ENCODE data around the gene TMIGD2. TPM values are rescaled to one million over a fixed set of nuclear protein-coding genes. Genes with fewer than 3 reads are reported as not detected.

Gene TMIGD2
- total and polyA plus RNA-seq, 2 donors (not counting 1 experiment from before 2014, with no cell fraction given): not detected

DNA sequence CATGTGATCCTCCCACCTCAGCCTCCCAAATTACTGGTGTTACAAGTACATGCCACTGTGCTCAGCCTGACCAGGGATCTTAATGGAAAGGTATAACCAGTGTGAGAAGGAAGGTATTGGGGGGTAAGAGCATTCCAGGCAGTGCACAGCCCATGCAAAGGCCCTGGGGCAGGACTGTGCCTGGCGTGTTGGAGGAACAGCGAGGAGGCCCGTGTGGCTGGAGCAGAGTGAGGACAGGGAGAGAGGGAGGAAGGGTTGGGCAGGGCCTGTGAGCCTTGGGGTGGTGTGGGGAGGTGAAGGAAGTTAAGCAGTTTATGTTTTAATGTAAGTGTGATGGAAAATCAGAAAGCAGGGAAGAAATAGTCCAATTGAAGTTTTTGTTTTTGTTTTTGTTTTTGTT, 1.6 kb downstream of the TMIGD2 start:
- Histone ChIP-seq H3K9ac (ENCODE audit: insufficient read depth, low read length) (no peak overlapping the region), H3K9me3 (ENCODE audit: control insufficient read depth, insufficient read depth, low read depth, low read length) (no peaks in the 10 kb centered on the region)

DNA sequence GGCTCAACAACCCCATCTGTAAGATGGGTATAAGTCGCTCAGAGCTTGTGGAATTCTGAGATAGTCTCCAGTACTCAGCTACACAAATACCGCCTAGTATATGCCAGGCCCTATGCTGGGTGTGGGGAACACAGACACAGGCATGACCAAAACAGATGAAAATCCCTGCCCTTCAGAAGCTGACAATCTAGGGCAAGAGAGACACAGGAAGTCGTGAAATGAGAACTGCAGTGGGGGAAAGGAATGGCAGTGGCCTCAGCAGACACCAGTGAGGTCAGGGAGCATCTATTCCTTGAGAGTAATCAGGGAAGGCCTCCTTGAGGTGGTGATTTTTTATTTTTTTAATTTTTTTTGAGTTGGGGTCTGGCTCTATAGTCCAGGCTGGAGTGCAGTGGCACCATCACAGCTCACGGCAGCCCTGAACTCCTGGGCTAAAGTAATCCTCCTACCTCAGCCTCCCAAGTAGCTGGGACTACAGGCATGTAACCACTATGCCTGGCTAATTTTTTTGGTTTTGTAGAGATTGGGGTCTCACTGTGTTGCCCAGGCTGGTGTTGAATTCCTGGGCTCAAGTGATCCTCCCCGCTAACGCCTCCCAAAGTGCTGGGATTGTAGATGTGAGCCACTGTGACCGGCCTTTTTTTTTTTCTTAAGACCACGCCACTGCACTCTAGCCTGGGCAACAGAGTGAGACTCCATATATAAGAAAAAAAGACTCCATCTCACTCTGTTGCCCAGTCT, 3.2 kb downstream of the TMIGD2 start:
- Histone ChIP-seq H3K9ac (ENCODE audit: insufficient read depth, low read length) (no peak overlapping the region), H3K4me3 (replicated peaks in 1 of 4; ENCODE audit: control extremely low read depth in 1 of 4, insufficient read depth in 1 of 4, low read depth in 3 of 4, low read length in 4 of 4) (no peak overlapping the region), H3K27me3 (ENCODE audit: control insufficient read depth, insufficient read depth, low read length) (peaks cover 3% of the 10 kb centered on the region), H4K20me1 (ENCODE audit: control insufficient read depth, extremely low read depth, insufficient read depth, low read length) (no peaks in the 10 kb centered on the region), H3K4me1 (ENCODE audit: control insufficient read depth, extremely low read depth, insufficient read depth, low read length) (no peaks in the 10 kb centered on the region), H3K27ac (ENCODE audit: insufficient read depth, low read length) (no peak overlapping the region), H3K9me3 (ENCODE audit: control insufficient read depth, insufficient read depth, low read depth, low read length) (no peaks in the 10 kb centered on the region), H2AFZ (ENCODE audit: low read length) (no peak overlapping the region), H3K4me2 (ENCODE audit: extremely low read depth, insufficient read depth, low read length) (no peak overlapping the region), H3K36me3 (ENCODE audit: control insufficient read depth, insufficient read depth, low read length) (no peaks in the 10 kb centered on the region), H3K79me2 (ENCODE audit: control insufficient read depth, insufficient read depth, low read length) (no peaks in the 10 kb centered on the region)
- no peak for DNase-seq (ENCODE audit: low read depth in 2 of 2)
- no peak for TF ChIP-seq EZH2 (IDR thresholded peaks at IDR 0.05; ENCODE audit: low read length, missing control alignments)
- TF ChIP-seq, protein P1, sequence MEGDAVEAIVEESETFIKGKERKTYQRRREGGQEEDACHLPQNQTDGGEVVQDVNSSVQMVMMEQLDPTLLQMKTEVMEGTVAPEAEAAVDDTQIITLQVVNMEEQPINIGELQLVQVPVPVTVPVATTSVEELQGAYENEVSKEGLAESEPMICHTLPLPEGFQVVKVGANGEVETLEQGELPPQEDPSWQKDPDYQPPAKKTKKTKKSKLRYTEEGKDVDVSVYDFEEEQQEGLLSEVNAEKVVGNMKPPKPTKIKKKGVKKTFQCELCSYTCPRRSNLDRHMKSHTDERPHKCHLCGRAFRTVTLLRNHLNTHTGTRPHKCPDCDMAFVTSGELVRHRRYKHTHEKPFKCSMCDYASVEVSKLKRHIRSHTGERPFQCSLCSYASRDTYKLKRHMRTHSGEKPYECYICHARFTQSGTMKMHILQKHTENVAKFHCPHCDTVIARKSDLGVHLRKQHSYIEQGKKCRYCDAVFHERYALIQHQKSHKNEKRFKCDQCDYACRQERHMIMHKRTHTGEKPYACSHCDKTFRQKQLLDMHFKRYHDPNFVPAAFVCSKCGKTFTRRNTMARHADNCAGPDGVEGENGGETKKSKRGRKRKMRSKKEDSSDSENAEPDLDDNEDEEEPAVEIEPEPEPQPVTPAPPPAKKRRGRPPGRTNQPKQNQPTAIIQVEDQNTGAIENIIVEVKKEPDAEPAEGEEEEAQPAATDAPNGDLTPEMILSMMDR (conservative IDR thresholded peaks at IDR 0.05 in 1 of 2, IDR thresholded peaks at IDR 0.05 in 1 of 2; ENCODE audit: low read depth in 1 of 2, low read length in 2 of 2): no peak

More for the DNA sequence above, 1.6 kb downstream of the TMIGD2 start:
- no peak overlapping the region for H3K4me3 ChIP-seq (replicated peaks in 1 of 4; ENCODE audit: control extremely low read depth in 1 of 4, insufficient read depth in 1 of 4, low read depth in 3 of 4, low read length in 4 of 4)
- no peaks in the 10 kb centered on the region for H3K79me2 ChIP-seq (ENCODE audit: control insufficient read depth, insufficient read depth, low read length)
- TF ChIP-seq, protein P1 (conservative IDR thresholded peaks at IDR 0.05 in 1 of 2, IDR thresholded peaks at IDR 0.05 in 1 of 2; ENCODE audit: low read depth in 1 of 2, low read length in 2 of 2): no peak
- TF ChIP-seq EZH2 (IDR thresholded peaks at IDR 0.05; ENCODE audit: low read length, missing control alignments): no peak
- no peak overlapping the region for H3K4me2 ChIP-seq (ENCODE audit: extremely low read depth, insufficient read depth, low read length)
- DNase-seq (ENCODE audit: low read depth in 2 of 2): no peak
- no peak overlapping the region for H3K27ac ChIP-seq (ENCODE audit: insufficient read depth, low read length)
- no peak overlapping the region for H2AFZ ChIP-seq (ENCODE audit: low read length)
- H4K20me1 ChIP-seq (ENCODE audit: control insufficient read depth, extremely low read depth, insufficient read depth, low read length): no peaks in the 10 kb centered on the region
- H3K36me3 ChIP-seq (ENCODE audit: control insufficient read depth, insufficient read depth, low read length): no peaks in the 10 kb centered on the region
- H3K27me3 ChIP-seq (ENCODE audit: control insufficient read depth, insufficient read depth, low read length): no peaks in the 10 kb centered on the region
- H3K4me1 ChIP-seq (ENCODE audit: control insufficient read depth, extremely low read depth, insufficient read depth, low read length): no peaks in the 10 kb centered on the region

DNA sequence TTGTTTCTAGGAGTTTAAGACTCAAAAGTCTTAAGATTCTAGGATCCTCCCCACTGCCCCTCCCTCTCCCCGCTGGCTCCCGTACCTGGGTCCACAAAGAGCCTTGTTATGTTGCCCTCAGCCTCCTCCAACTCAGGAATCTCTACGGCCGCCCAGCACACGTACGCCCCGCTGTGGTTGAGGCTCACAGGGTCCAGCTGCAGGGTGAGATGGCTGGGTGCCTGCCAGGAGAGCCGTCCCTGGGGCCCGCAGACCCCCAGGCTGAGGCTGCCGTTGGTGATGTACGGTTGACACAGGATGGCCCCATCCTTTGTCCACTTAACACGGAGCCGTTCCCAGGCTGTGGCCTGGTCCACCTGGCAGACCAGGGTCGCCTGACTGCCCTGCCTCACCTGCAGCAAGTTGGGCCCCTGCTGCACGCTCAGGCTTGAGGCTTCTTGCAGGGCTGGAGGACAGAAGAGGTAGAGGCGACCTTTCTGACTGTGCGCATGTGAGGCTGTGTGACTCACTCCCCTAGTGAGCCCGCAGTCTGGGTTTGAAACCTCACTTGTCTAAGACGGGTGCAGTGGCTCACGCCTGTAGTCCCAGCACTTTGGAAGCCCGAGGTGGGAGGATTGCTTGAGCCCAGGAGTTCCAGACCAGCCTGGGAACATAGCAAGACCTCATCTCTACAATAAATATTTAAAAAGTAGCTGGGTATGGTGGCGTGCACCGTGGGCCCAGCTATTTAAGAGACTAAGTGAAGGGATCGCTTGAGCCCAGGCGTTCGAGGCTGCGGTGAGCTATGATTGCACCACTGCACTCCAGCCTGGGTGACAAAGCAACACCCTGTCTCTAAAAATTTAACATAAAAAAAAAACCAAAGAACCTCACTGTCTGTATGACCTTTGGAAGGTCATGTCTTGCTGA, 4.0 kb downstream of the TMIGD2 start:
- Histone ChIP-seq H3K36me3 (ENCODE audit: control insufficient read depth, insufficient read depth, low read length) (no peaks in the 10 kb centered on the region), H2AFZ (ENCODE audit: low read length) (no peak overlapping the region)
- peak in 1 of 2 donors; percentile 31 for DNase-seq (ENCODE audit: low read depth in 2 of 2)

More for the DNA sequence above, 4.0 kb downstream of the TMIGD2 start:
- Histone ChIP-seq H3K27ac (ENCODE audit: insufficient read depth, low read length) (no peak overlapping the region), H3K79me2 (ENCODE audit: control insufficient read depth, insufficient read depth, low read length) (no peaks in the 10 kb centered on the region), H3K4me1 (ENCODE audit: control insufficient read depth, extremely low read depth, insufficient read depth, low read length) (no peaks in the 10 kb centered on the region), H4K20me1 (ENCODE audit: control insufficient read depth, extremely low read depth, insufficient read depth, low read length) (no peaks in the 10 kb centered on the region), H3K9me3 (ENCODE audit: control insufficient read depth, insufficient read depth, low read depth, low read length) (no peaks in the 10 kb centered on the region), H3K27me3 (ENCODE audit: control insufficient read depth, insufficient read depth, low read length) (peaks cover 3% of the 10 kb centered on the region), H3K9ac (ENCODE audit: insufficient read depth, low read length) (no peak overlapping the region), H3K4me3 (replicated peaks in 1 of 4; ENCODE audit: control extremely low read depth in 1 of 4, insufficient read depth in 1 of 4, low read depth in 3 of 4, low read length in 4 of 4) (no peak overlapping the region), H3K4me2 (ENCODE audit: extremely low read depth, insufficient read depth, low read length) (no peak overlapping the region)
- TF ChIP-seq, protein P1 (conservative IDR thresholded peaks at IDR 0.05 in 1 of 2, IDR thresholded peaks at IDR 0.05 in 1 of 2; ENCODE audit: low read depth in 1 of 2, low read length in 2 of 2): no peak
- no peak for TF ChIP-seq EZH2 (IDR thresholded peaks at IDR 0.05; ENCODE audit: low read length, missing control alignments)

Measured in fibroblast of lung (primary cell).